DMS114 treated with DMSO at 0.1 percent for 48 hours (cell line): ENCODE data around the gene DYNLT1.
A peak's percentile ranks its signal among the peaks of the same experiment; 100 is the strongest.
"Not testable (repeated sequence)": the region's sequence is repeated elsewhere in the genome, so short reads cannot be mapped to it uniquely, and the experiment has no call there.

ENCODE experiments used
- DNase-seq: peaks from one replicate; lab custom pipeline; 2025; ENCODE audit not compliant: unreplicated experiment; lab: John Stamatoyannopoulos, UW

Gene DYNLT1

GRCh38 chr6:158624684-158625682 lies 19.6 kb downstream of the DYNLT1 start:
- DNase-seq: no peak

DNA sequence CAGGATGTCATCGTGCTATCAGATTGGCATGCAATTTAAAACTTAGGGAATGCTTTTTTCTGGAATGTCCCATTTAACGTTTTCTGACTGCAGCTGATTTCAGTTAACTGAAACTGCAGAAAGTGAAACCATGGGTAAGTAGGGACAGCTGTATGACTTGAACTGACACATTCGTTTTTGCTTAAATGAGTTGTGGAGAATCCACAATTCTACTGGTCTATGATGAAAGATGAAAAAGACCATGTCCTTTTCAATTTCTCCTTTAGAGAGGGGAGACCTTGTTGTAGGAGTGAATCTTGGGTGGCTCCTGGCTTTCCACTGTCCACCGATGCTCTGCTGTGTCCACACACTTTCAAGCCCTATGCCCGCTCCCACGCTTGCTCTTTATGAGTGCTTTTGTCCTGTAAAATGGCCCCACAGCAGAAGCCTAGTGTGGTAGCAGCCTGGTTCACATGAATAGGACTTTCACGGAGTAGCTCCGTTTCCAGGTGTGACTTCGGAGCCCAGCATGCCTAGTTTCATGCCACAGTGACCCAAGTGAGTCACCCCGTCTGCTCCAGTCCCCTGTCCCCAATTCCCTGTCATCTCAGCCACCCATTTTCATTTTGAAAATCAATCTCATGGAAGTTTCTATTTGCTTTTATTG lies 21.9 kb downstream of the DYNLT1 start:
- no peak for DNase-seq

DNA sequence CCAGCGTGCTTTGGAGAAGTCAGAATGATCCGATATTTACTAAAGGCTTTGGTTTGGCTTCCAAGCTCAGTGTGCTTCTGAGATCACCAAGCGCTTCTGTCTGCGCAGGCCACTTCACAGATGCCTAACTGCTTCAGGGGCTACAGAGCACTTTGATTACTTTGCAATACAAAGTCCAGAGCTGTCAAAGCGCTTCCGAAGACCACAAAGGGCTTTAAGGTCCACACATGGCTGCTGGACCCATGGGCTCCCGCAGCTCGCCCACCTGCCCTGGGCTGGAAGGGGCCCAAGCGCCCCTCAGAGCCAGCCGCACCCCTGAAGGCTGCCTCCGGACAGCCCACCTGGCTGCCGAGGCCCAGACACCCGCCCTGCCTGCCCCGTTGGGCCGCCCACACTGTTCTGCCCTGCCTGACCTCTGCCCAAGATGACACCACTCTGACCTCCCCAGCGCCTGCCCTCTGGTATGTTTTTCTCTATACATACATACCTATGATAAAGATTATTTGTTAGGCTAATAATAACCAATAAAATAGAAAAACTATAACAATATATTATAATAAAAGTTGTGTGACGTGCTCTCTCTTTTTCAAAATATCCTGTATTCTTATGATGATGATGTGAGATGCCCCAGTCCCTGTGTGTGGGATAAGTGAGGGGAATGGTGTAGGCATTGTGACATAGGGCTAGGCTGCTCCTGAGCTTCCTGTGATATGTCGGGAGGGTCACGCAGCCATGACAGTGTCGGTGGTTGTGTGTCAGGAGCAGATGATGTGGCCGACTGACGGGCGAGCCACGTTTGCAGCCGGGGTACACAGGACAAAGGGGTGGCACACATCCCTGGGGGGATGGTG lies 22.6 kb downstream of the DYNLT1 start:
- no peak for DNase-seq

DNA sequence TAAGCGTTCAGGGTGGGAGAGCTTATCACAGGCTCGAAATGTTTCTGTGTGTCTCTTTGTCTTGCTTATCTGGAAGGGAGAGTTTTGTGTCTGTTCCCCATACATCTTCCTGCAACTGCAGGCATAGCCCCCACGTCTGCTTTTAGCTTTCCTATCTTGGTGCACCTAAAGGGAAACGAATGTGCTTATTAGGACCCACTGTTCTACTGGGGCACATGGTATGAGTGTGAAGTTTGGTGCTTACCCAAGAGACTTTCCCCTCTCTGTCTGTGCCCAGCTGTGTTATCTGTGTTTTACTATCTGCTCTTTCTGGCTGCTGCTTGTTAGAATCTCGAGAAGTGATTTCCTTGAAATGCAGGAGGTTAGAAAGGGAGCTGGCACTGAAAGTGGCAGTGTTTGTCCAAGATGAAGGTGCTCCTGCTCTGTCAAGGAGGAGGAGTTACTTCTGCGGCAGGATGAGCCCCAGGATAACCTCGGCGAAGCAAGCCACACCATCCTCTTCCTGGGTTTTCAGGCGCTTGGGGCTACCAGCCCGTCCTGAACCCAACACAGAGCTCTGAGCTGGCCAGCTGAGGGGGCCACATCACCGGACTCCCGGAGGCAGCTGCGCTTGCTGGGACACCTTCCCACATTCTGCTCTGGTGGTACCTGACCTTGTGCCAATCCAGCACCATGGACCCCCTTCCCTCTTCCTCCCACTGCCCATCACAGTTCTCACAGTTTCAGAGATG lies 23.4 kb downstream of the DYNLT1 start:
- no peak for DNase-seq

GRCh38 chr6:158619922-158620801 lies 24.4 kb downstream of the DYNLT1 start:
- DNase-seq: no peak

DNA sequence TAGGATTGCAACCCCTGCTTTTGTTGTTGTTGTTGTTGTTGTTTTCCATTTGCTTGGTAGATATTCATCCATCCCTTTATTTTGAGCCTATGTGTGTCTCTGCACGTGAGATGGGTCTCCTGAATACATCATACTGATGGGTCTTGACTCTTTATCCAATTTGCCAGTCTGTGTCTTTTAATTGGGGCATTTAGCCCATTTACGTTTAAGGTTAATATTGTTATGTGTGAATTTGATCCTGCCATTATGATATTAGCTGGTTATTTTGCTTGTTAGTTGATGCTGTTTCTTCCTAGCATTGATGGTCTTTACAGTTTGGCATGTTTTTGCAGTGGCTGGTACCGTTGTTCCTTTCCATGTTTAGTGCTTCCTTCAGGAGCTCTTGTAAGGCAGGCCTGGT lies 26.3 kb downstream of the DYNLT1 start:
- not testable (repeated sequence) for DNase-seq

- not testable (repeated sequence) for DNase-seq
Observed at GRCh38 chr6:158614606-158615005, 29.9 kb downstream of the DYNLT1 start.

DNA sequence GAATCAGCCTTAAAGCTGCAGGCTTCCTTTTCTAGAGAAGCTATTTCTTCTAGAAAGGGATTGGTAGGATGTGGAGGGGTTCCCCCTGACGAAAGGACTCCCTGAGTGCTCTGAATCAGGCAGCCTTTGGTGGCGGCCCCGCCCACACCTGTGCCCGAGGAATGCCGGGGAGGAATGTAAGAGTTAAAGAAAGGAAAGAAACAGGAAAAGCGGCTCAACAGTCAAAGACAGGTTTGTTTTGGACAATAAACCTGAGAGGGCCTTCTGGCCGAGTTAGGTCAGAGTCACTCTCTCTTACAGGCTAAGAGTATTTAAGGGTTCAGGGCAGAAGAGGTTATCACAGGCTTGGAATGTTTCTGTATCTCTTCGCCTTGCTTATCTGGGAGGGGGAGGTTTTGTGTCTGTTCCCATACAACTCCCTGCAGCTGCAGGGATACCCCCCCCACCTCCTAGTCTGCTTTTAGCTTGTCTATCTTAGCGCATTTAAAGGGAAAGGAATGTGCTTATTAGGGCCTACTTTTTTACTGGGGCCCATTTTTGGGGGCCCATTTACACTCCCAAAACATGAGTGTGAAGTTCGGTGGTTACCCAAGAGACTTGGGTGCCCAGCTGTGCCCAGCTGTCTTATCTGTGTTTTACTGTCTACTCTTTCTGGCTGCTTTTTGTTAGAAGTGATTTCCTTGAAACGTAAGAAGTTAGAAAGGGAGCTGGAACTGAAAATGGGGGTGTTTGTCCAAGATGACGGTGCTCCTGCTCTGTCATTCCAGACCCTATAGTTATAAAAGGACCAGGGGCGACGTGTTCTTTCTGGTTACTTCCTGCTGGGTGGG lies 32.8 kb downstream of the DYNLT1 start:
- no peak for DNase-seq

DNA sequence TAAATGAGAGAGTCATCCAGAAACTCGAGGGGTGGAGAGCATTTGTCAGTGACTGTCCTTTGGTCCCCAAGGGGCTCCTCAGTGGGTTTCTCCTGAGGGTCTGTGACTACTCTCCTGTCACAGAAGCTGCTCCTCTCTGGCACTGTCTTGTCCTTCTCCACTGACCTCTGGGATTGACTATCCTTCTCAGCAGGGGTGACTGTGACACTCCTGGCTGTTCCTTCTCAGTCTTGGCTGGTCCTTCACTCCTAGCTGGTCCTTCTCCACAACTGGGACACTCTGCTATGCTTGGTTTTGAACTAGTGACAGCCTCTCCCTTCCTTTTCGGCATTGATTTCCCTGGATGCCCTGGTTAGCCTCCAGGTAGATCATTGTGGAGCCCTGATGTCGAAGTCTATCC lies 33.5 kb downstream of the DYNLT1 start:
- DNase-seq: no peak

- no peak for DNase-seq
Observed at GRCh38 chr6:158610319-158610968, 34.1 kb downstream of the DYNLT1 start.

DNA sequence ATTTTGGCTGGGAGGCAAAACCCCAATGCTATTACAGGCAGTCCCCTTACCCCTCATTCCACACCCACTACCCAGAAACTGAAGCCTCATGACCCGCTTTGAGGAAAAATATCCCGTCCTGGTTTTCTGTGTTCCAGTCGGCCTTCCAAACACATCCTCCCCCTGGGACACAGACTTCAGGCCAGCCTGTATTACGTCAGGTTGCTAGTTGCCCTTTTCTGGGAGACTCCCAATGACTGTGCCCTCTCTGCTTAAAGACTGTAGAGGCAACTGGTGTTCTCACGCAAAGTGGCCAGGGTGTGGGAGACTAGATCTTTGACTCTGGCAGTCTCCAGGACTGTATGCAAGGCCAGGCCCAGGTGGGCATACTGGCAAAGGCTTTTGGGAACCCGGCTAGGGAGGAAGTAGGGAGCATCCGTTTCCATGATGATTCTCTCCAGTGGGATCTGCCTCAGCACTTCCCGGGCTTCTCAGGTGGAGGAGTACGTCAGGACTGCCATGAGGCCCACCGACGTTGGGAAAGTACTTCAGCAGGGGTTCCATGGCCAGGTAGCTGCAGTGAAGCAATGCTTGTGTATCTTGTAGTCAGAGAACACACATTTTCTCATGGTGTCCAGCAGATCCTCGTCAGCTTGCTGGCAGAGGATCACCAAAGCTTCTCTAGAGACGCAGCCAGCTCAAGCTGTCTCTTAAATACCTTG lies 34.9 kb downstream of the DYNLT1 start:
- DNase-seq: no peak

GRCh38 chr6:158608221-158608620 lies 36.3 kb downstream of the DYNLT1 start:
- no peak for DNase-seq

GRCh38 chr6:158607411-158608170 lies 37.0 kb downstream of the DYNLT1 start:
- DNase-seq: no peak

GRCh38 chr6:158606935-158607334 lies 37.6 kb downstream of the DYNLT1 start:
- no peak for DNase-seq

- not testable (repeated sequence) for DNase-seq
Observed at GRCh38 chr6:158606011-158606410, 38.5 kb downstream of the DYNLT1 start.

- DNase-seq: peak; percentile 27
Observed at GRCh38 chr6:158605266-158605878, 39.2 kb downstream of the DYNLT1 start.

DNA sequence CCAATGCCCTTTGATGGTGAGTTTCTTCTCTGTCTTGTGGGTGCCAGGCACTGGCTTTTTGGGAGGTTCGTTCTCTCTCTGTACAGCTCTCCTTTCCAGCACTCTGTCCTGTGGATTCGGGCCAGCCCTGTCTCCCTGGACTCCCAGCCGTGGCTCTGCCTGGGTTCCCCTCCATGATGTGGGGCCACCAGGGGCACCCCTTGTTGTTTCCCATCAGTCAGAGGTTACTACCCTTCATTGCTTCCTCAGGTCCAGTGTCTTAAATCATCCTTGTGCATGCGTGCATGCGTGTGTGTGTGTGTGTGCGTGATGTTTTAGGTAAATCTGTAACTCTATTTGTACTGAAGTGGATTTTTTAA lies 40.5 kb downstream of the DYNLT1 start:
- DNase-seq: no peak
